C4-2B (cell line): ENCODE results near the gene CNTD1.

Experiments
- CTCF ChIP-seq: fragments of 450-650 bp; conservative IDR thresholded peaks from 2 replicates; pipeline ENCODE4 v1.5.1; 2017; ENCODE audit warnings: mild to moderate bottlenecking
- ZFX ChIP-seq: fragments of 450-650 bp; IDR thresholded peaks from 2 replicates; pipeline ENCODE4 v1.6.1; 2017

- TF ChIP-seq CTCF = no peak
- no peak for TF ChIP-seq ZFX
Measured at GRCh38 chr17:42855048-42855596, 56.5 kb downstream of the CNTD1 start.
